Activated CD4-positive, alpha-beta T cell treated with anti-CD3 and anti-CD28 coated beads, Interleukin-2, amount 50 U/mL, for 48 hours (primary cell): ENCODE results near the gene NAT10.

Source experiments
- DNase-seq, 2 experiments: peaks; one replicate each; pipeline ENCODE4 v3.0.0-alpha.2; 2020

NAT10 gene

DNA sequence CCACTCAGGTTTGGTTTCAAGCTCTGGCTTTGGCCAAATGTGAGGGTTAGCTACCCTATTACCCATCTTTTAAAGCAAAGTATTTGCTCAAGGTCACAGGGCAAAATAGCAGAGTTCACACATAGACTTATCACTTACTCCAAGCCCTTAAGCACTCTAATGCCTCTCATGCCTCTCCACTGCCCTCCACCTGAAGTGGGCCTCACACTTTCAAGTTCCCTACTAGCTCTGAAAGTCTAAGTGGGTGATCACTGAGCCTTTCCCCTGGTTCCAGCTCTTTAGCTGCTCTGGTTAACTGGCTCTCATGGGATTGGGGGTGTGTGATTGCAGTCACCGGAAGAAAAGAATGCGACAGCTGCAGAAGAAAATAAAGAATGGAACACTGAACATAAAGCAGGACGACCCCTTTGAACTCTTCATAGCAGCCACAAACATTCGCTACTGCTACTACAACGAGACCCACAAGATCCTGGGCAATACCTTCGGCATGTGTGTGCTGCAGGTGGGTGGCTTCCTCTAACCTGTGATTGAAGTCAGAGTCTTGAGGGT, 6.4 kb downstream of the NAT10 start:
- DNase-seq = no peak

DNA sequence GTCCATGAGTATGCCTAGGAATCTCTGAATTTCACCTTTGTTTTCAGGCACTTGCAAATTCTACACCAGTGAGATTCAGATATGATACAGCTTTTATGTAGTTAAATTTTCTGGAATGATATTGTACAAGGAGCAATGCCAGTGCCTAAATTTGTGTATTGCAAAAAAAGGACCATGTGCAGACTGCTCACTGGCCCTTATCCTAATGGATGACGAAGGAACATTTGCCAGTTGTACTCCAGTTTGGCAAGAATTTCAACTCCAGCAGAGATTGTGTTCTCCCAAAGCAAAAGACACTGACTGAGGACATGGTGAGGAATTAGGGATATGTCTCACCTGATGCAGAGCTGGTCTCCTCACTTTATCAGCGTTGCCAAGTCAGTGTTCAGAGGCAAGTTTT, 8.6 kb downstream of the NAT10 start:
- DNase-seq = no peak

GRCh38 chr11:34114471-34114870, 9.0 kb downstream of the NAT10 start:
- DNase-seq = no peak

GRCh38 chr11:34120651-34121050, 15.2 kb downstream of the NAT10 start:
- no peak for DNase-seq

DNA sequence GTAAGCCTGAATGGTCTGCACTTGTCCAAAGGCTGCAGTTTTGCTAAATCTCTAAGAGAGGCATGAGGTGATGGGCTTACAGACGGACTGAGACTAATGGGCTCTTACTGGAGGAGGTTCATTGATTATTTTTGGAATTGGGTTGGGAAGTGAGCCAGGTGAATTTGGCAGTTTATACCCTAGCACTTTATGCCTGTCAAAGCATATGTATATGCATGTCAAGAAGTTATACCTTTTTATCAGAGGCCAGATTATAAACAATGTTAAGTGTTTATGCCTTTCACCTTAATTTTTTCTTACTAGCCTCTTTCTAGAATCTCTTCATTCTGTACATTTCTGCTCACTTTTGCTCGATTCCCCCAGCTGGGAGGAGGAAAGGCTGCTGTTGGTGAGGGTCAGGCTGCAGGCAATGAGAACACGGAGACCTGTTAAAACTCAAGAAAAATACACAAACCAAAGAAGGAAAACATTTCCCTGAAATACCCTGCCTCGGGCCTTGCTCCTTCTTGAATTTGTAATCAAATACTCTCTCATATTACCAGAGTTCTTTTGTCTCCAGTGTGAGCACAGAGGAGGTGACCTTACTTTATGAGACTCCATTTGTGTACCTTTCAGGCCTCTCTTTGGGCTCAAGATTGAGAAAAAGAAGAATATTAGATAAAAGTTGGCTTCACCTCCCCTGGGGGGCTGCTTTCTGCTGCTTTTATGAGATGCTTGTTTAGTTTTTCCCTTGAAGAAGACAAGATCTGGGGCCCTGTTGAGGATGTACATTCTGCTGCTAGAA, 19.6 kb downstream of the NAT10 start:
- no peak for DNase-seq

DNA sequence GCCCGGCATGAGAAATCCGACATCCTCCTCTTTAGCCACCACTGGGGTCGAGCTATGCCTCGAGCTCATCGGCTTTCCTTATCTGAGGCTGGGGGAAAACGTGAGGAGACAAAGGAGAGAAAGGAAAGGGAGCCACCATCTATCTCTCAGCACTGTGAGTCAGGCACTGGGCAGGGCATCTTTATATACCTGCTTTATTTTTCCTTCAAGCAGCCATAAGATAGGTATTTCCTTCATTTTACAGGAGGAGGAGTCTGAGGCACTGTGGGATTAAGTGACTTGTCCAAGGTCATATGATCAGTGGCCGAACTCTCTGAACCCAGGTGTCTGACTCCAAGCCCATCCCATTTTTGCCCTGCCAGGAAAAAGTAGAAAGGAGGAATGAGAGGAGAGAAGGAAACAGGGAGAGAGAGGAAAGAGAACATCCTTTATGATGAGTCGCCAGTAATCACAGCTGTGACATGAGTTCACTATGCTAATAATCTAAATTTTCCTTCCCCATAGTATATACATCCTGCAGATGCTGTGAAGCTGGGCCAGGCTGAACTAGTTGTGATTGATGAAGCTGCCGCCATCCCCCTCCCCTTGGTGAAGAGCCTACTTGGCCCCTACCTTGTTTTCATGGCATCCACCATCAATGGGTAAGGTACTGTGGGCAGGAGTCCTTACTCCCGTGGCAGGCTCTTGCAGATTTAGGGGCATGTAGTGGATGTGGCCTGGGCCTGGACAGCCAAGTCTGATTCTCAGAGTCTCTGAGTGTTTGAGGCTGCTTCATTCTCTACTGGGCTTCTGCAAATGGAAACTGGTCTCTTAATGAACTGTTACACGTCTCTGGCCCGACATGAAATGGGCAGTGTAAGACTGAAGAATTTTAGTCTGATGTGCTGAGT, 21.8 kb downstream of the NAT10 start:
- DNase-seq = no peak

DNA sequence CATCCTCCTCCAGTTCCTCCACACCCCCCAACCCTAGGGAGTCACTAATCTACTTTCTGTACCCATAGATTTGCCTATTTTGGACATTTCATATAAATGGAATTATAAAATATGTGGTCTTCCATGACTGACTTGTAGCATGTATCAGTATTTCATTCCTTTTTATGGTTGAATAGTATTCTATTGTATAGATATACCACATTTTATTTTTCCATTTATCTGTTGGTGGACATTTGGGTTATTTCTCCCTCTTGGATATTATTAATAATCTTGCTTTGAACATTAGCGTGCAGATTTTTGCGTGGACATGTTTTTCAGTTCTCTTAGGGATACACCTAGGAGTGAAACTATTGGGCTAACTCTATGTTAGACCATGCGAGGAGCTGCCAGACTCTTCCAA, 23.4 kb downstream of the NAT10 start:
- no peak for DNase-seq

DNA sequence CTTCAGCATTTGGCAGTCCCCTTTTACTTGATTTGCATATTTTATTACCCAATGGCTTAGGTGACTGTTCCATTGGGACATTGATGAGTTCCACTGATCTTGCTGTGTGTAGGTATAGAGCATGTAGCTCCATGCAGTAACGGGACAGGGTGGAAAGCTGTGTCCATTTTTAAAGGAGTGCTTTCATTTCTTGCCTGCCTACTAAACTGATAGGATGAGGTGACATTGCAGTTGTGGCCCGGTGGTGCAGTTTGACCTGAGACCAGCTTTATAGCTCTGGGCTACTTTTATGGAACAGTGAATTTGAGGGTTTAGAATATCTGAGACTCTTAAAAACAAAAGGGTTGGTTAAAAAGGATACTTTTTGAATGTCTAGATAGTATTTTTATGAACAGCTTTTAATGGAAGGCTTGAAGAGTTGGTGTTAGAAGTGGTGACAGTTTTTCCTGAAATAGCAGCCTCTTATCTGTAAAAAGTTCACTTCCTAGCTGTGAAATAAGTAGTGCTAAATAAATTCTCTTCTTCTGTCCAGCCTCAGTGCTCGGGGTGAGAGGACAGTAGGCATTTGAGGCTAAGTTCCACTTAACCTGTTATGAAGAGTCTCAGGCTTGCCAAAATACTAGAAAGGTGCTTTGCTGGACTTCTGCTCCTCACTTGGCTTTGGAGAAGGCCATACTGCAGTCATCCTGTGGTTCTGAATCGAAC, 27.0 kb downstream of the NAT10 start:
- DNase-seq = no peak

GRCh38 chr11:34134765-34135164, 29.3 kb downstream of the NAT10 start:
- DNase-seq = no peak

GRCh38 chr11:34135439-34135838, 30.0 kb downstream of the NAT10 start:
- DNase-seq = no peak

DNA sequence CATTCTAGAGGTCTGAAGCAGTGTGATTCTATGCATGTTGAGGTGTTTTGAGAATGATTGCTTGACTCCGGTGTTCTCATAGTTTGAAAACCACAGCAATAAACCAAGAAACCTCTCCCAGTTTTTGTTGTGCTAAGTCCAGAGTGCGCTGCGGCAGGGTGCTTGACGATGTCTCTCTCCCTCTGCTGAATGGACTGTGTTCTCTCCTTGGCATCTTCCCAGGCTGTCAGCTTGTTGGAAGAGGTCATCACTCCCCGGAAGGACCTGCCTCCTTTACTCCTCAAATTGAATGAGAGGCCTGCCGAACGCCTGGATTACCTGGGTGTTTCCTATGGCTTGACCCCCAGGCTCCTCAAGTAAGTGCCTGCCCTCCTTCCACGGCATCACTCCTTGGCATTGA, 31.0 kb downstream of the NAT10 start:
- no peak for DNase-seq

DNA sequence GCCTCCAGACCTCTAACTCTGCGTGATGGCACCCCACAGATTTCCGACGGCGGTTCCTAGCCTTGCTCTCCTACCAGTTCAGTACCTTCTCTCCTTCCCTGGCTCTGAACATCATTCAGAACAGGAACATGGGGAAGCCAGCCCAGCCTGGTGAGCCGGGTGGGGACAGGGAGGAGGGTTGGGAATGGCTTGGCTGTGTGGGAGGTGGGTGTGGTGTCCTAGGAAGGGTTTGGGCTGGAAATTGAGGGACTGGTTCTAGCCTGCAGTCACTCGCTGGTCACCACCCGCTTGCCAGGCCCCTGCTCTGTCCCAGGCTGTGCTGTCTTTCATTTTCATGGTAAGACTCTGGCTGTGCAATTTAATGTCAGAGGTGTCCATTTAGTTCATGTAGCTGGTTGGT, 33.9 kb downstream of the NAT10 start:
- DNase-seq = no peak

GRCh38 chr11:34140149-34140548, 34.7 kb downstream of the NAT10 start:
- no peak for DNase-seq

- no peak for DNase-seq
Observed at GRCh38 chr11:34143048-34143447, 37.6 kb downstream of the NAT10 start.

GRCh38 chr11:34145073-34145472, 39.6 kb downstream of the NAT10 start:
- DNase-seq = no peak

DNA sequence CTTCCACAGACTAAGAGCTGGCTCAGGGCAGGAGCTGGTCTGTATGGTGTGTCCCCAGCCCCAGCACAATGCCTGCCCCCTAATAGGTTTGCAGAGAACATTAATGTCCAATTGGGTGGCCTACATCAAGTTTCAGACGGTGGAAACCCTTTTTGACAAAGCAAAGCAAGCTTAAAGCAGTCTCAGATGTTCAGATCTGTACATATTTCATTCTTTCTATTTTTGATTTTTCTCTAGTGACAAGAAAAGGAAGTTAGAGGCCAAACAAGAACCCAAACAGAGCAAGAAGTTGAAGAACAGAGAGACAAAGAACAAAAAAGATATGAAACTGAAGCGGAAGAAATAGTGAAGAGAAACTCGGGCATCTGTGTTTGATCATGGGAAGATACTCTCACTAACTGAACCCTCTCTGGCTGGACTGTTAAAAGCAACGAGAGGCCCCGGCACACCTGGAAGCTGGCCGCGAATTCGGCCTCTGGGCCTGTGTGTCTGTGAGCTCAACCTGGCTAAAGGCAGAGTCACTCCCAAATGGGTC, 40.5 kb downstream of the NAT10 start:
- DNase-seq = no peak

GRCh38 chr11:34146411-34146810, 41.0 kb downstream of the NAT10 start:
- no peak for DNase-seq

DNA sequence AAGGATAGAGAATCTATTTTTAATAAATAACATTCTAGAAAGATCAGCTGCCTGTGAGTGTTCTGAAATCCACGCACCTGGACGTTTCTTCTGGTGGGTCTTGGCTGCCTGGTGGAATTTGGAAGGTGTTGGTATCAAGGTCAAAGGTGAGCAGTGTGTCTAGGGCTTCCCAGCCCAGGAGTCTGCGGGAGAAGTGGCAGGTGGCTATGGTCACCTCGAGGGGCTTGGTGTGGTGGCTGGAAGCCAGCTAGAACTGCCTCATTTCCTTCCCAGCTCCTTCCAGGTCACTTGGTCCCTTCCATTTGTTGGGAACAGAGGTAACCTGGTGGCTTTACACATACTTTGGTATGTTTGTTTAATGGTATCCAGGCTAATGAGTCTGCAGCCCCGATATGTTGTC, 41.4 kb downstream of the NAT10 start:
- no peak for DNase-seq

GRCh38 chr11:34147581-34147980, 42.2 kb downstream of the NAT10 start:
- DNase-seq = no peak

DNA sequence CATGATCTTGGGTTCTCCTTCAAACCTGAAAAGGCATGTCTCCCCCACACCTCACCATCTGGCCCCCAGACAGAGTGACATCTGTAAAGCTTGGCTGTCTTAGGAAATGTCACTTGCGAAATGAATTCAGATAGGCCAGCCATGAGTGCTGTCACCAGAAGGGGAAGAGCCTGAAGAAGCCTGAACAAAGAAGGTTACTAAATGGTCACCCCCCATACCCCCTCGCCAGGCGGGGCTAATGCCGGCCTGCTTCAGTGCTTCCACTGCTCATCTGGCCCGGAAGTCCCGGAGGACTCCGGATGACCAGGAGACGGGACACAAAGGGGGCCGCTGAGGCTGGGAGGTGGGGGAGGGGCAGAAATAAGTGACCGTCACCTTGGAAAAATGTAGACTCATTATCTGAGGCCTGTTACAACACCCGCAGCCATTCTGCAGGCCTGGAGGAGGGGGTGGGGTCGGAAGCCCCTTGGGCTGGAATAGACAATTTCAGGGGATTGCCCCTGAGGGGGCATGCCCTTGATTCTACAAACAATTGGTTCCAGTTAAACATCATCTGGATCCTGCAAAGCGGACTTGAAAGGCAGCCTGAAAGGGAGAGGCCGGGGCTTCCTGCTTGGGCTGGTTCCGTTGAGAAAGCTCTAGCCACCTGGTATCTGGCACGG, 43.2 kb downstream of the NAT10 start:
- DNase-seq = no peak

- no peak for DNase-seq
Observed at GRCh38 chr11:34149274-34149673, 43.8 kb downstream of the NAT10 start.

- no peak for DNase-seq
Observed at GRCh38 chr11:34149786-34150185, 44.4 kb downstream of the NAT10 start.
